Left lung (tissue), 10 donors: ENCODE data around the gene DNAAF1. TPM values are rescaled to one million over a fixed set of nuclear protein-coding genes. Genes with fewer than 3 reads are reported as not detected.

ENCODE experiments used
- ATAC-seq: fragments of 200-7000 bp; cut with Tn5 transposase; one replicate; pipeline ENCODE4 v1.9.1; 2020; ENCODE audit warnings: moderate library complexity
- DNase-seq, 4 donors: peaks; one replicate each; pipeline ENCODE4 v3.0.0-alpha.2; 2013 to 2020
- H3K27ac ChIP-seq, 2 donors: fragments of 200-600 bp; sonication (generic) in 1 of 2; one replicate each; pipeline versions ENCODE4 v1.5.0 to v1.8.0; 2020 to 2021
- H3K27me3 ChIP-seq, 2 donors: fragments of 200-600 bp; sonication (generic) in 1 of 2; one replicate each; pipeline versions ENCODE4 v1.5.0 to v1.8.0; 2020 to 2021
- H3K36me3 ChIP-seq, 2 donors: fragments of 200-600 bp; sonication (generic) in 1 of 2; one replicate each; pipeline versions ENCODE4 v1.5.0 to v1.8.0; 2020 to 2021
- H3K4me1 ChIP-seq, 2 donors: fragments of 200-600 bp; one replicate each; pipeline ENCODE4 v1.8.0; 2021
- H3K4me3 ChIP-seq, 2 donors: fragments of 200-600 bp; sonication (generic) in 1 of 2; one replicate each; pipeline versions ENCODE4 v1.5.0 to v1.8.0; 2020 to 2021; ENCODE audit warnings: mild to moderate bottlenecking in 1 of 2
- H3K9me3 ChIP-seq, 2 donors: fragments of 200-600 bp; sonication (generic) in 1 of 2; one replicate each; pipeline versions ENCODE4 v1.5.0 to v1.8.0; 2020 to 2021
- intact Hi-C, 2 donors: fragments of 100-400 bp; cut with DNase I; formaldehyde crosslinking; loops; one replicate each; pipeline versions ENCODE4 v1.11.2 to v1.14.2; 2022
- polyA plus RNA-seq, 6 donors: library from polyadenylated mRNA; unstranded; fragments of 120-200 nt; gene quantifications; one replicate each; pipeline ENCODE4 v1.2.1, GENCODE V29; 2013; ENCODE audit not compliant: insufficient read length in 6 of 6
- total RNA-seq, 2 donors: library from RNA; stranded (reverse); fragmentation: NEBNext Ultra II Directional; extraction: Animal tissue kit (Norgen Biotek cat#: 25700); gene quantifications; one replicate each; pipeline ENCODE4 v1.2.1, GENCODE V29; 2021
- TF ChIP-seq, protein P1 (sequence below), 2 donors: fragments of 200-600 bp; sonication (generic) in 1 of 2; IDR thresholded peaks; one replicate each; pipeline versions ENCODE4 v1.5.0 to v1.8.0; 2021; ENCODE audit warnings: antibody characterized with exemption in 2 of 2
- donor health status: DM: no; HTN: yes; CAD: no.
- donor health status: DM: no; HTN: no; CAD: no.

The DNAAF1 gene
- total and polyA plus RNA-seq, 8 donors, result 0.85 to 22.3 (median 11.6) TPM

DNA sequence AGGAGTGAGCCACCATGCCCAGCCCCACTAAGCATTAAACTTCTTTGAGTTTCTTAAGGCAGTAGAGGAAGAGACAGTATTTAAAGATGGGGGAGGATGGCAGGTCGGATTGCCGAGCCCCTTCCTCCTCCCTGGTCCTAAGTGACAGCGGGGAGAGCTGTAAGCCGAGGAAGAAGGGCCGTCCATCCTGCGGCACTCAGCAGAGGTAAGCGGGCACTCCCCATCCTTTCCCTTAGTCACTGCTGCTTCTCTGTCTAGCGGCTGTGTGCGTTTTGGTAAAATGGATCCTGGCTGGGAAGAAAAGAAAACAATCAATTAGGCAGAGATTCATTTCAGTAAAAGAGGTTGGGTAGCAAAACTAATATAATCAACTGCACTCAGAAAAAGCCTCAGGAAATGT lies 13.9 kb downstream of the DNAAF1 start:
- no peaks in the 10 kb centered on the region for H3K36me3 ChIP-seq
- ATAC-seq, result no peak
- H3K4me3 ChIP-seq, result no peak overlapping the region
- H3K4me1 ChIP-seq, result no peaks in the 10 kb centered on the region
- DNase-seq, result no peak
- peaks cover 0 to 46% of the 10 kb centered on the region in 2 donors for H3K27me3 ChIP-seq
- H3K27ac ChIP-seq, result no peak overlapping the region
- intact Hi-C loops, result no loop called here
- no peaks in the 10 kb centered on the region for H3K9me3 ChIP-seq
- TF ChIP-seq, protein P1, sequence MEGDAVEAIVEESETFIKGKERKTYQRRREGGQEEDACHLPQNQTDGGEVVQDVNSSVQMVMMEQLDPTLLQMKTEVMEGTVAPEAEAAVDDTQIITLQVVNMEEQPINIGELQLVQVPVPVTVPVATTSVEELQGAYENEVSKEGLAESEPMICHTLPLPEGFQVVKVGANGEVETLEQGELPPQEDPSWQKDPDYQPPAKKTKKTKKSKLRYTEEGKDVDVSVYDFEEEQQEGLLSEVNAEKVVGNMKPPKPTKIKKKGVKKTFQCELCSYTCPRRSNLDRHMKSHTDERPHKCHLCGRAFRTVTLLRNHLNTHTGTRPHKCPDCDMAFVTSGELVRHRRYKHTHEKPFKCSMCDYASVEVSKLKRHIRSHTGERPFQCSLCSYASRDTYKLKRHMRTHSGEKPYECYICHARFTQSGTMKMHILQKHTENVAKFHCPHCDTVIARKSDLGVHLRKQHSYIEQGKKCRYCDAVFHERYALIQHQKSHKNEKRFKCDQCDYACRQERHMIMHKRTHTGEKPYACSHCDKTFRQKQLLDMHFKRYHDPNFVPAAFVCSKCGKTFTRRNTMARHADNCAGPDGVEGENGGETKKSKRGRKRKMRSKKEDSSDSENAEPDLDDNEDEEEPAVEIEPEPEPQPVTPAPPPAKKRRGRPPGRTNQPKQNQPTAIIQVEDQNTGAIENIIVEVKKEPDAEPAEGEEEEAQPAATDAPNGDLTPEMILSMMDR (IDR thresholded peaks at IDR 0.05), result no peak

DNA sequence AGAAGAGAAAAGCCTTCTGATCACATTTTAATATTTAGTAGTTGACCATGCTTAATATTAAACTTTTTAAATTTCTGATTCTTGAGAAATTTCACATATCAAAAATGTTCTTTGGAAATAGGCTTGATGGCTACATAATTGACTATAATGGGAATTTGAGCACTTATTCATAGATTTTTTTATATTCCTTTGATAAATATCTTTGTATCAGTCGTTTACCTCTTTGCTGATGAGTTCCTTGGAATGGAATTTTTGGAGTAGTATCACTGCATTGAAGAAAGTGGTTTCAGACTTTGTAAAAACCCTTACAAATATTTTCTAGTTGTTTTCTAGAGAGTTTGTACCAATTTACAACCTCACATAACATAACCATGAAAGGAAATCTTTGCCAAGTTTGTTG lies 14.7 kb downstream of the DNAAF1 start:
- Histone ChIP-seq H3K4me1 (no peaks in the 10 kb centered on the region), H3K27me3 (peaks cover 0 to 46% of the 10 kb centered on the region in 2 donors), H3K27ac (no peak overlapping the region), H3K9me3 (no peaks in the 10 kb centered on the region), H3K36me3 (no peaks in the 10 kb centered on the region), H3K4me3 (no peak overlapping the region)
- DNase-seq (no peak), ATAC-seq (no peak)
- intact Hi-C loops, result no loop called here
- TF ChIP-seq, protein P1 (IDR thresholded peaks at IDR 0.05), result no peak

- ATAC-seq, result no peak
- Histone ChIP-seq H3K4me1 (no peaks in the 10 kb centered on the region), H3K9me3 (no peaks in the 10 kb centered on the region), H3K4me3 (no peak overlapping the region), H3K36me3 (no peaks in the 10 kb centered on the region), H3K27me3 (peaks cover 0 to 46% of the 10 kb centered on the region in 2 donors), H3K27ac (no peak overlapping the region)
- intact Hi-C loops, result no loop called here
- no peak for DNase-seq
- TF ChIP-seq, protein P1 (IDR thresholded peaks at IDR 0.05), result no peak
Measured at GRCh38 chr16:84161037-84161436, 15.9 kb downstream of the DNAAF1 start.

DNA sequence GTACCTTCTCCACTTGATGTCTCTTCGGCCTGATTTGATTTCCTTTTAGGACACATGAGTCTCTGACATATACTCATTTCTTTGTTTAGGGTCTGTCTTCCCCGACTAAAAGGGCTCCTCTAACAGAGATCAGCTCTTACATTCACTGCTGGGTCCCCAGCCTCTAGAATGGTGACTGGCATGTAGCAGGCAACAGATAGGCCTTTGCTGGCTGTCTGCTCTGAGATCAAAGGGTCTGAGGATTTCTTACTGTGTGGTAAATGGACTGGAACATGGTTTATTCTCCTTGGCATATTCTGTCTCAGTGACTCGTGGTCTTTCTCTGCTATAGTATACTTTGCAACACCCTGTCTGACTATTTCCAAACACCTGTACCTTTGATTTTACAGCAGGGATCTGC lies 16.7 kb downstream of the DNAAF1 start:
- ATAC-seq (no peak), DNase-seq (no peak)
- Histone ChIP-seq H3K4me1 (no peaks in the 10 kb centered on the region), H3K36me3 (no peaks in the 10 kb centered on the region), H3K27me3 (peaks cover 0 to 52% of the 10 kb centered on the region in 2 donors), H3K27ac (no peak overlapping the region), H3K4me3 (no peak overlapping the region), H3K9me3 (no peaks in the 10 kb centered on the region)
- intact Hi-C loops, result no loop called here
- TF ChIP-seq, protein P1 (IDR thresholded peaks at IDR 0.05), result no peak

DNA sequence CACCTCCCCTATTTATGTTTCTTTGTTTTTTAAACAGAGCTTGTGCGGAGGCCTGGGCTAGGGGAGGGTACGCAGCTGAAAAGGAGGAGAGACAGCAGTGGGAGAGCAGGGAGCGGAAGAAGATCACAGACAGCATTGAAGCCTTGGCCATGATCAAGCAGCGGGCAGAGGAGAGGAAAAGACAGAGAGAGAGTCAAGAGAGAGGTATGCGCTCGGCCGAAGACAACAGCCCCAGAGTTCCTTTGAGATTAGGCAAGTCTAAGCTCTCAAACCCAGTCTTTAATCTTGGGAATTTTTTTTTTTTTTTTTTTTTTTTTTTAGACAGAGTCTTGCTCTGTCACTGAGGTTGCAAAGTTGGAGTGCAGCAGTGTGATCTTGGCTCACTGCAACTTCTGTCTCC lies 20.6 kb downstream of the DNAAF1 start:
- Histone ChIP-seq H3K4me3 (no peak overlapping the region), H3K9me3 (no peaks in the 10 kb centered on the region), H3K27me3 (peaks cover 0 to 38% of the 10 kb centered on the region in 2 donors), H3K36me3 (no peaks in the 10 kb centered on the region), H3K4me1 (no peaks in the 10 kb centered on the region), H3K27ac (no peak overlapping the region)
- TF ChIP-seq, protein P1 (IDR thresholded peaks at IDR 0.05), result no peak
- ATAC-seq (no peak), DNase-seq (no peak)
- intact Hi-C loops, result no loop called here
